ENCODE data around the gene AADAT. TPM values are rescaled to one million over a fixed set of nuclear protein-coding genes. Genes with fewer than 3 reads are reported as not detected.

The AADAT gene
- total and polyA plus RNA-seq, 2 of the 8 experiments (the other 6 are each of a cell fraction or from before 2014, with no cell fraction given) = 6.1 to 7.7 TPM

GRCh38 chr4:170091069-170091696 is 1.4 kb upstream of the AADAT start:
- Histone ChIP-seq H2AK5ac (ENCODE audit: low read depth, low read length) (no peak overlapping the region), H3K4me3 (ENCODE audit: extremely low read depth in 1 of 4, insufficient read depth in 2 of 4, low read depth in 3 of 4, low read length in 4 of 4) (peak overlapping the region; percentile 9 to 81 (median 24); a peak in 6 of 8 replicates), H4K20me1 (replicated peaks in 1 of 2; ENCODE audit: control insufficient read depth in 1 of 2, insufficient read depth in 2 of 2, low read length in 2 of 2) (no peaks in the 10 kb centered on the region), H3K79me1 (ENCODE audit: low read depth, low read length) (no peaks in the 10 kb centered on the region), H2BK12ac (ENCODE audit: low read depth, low read length) (no peak overlapping the region), H3K27me3 (replicated peaks in 1 of 4; ENCODE audit: control insufficient read depth in 3 of 4, extremely low read depth in 1 of 4, insufficient read depth in 3 of 4, low read length in 3 of 4) (peaks cover 0 to 7% (median 4%) of the 10 kb centered on the region in 4 experiments; a peak in 4 of 7 replicates), H2BK20ac (ENCODE audit: low read length) (no peak overlapping the region), H2BK120ac (replicated peaks; ENCODE audit: low read depth, low read length) (no peak overlapping the region), H3K27ac (ENCODE audit: low read depth, low read length) (no peak overlapping the region), H3K23me2 (ENCODE audit: low read depth, low read length) (peaks cover 11% of the 10 kb centered on the region), H3K23ac (ENCODE audit: insufficient read length) (no peak overlapping the region), H3K56ac (replicated peaks; ENCODE audit: insufficient read length, low read depth, low read length) (no peak overlapping the region), H3K79me2 (ENCODE audit: control insufficient read depth in 1 of 2, insufficient read depth in 2 of 2, low read length in 2 of 2) (no peaks in the 10 kb centered on the region), H2AFZ (ENCODE audit: low read length) (no peak overlapping the region), H2BK5ac (ENCODE audit: low read depth, low read length) (no peak overlapping the region), H3K4me1 (replicated peaks in 1 of 4; ENCODE audit: control insufficient read depth in 3 of 4, insufficient read depth in 4 of 4, low read length in 3 of 4) (peaks cover 0 to 7% (median 6%) of the 10 kb centered on the region in 4 experiments; a peak in 5 of 7 replicates), H3K18ac (ENCODE audit: extremely low read depth, low read length) (no peak overlapping the region), H3K9ac (replicated peaks in 1 of 4; ENCODE audit: extremely low read depth in 1 of 4, low read depth in 3 of 4, low read length in 3 of 4) (no peak overlapping the region), H3K14ac (ENCODE audit: insufficient read length) (no peak overlapping the region), H4K8ac (ENCODE audit: extremely low read depth, insufficient read depth, low read length) (peak overlapping the region; percentile 30; the same call in 1 of the 2 replicates), H3K4ac (replicated peaks; ENCODE audit: insufficient read length, low read depth, low read length) (no peak overlapping the region), H4K5ac (ENCODE audit: insufficient read length, low read depth, low read length) (no peak overlapping the region), H3K9me3 (ENCODE audit: insufficient read depth in 2 of 2, low read depth in 1 of 2, low read length in 1 of 2) (no peaks in the 10 kb centered on the region), H3K36me3 (ENCODE audit: control insufficient read depth in 2 of 4, insufficient read depth in 4 of 4, low read length in 3 of 4) (peaks cover 0 to 12% (median 2%) of the 10 kb centered on the region in 4 experiments; a peak in 2 of 8 replicates), H2BK15ac (ENCODE audit: low read length) (no peak overlapping the region; the same call in 1 of the 2 replicates), H4K91ac (replicated peaks; ENCODE audit: insufficient read length, low read length) (no peak overlapping the region), H3K4me2 (ENCODE audit: insufficient read depth in 1 of 2, low read depth in 2 of 2, low read length in 2 of 2) (peak overlapping the region; percentile 96 to 99)
- WGBS, 2 experiments (ENCODE audit: extremely low coverage in 1 of 2, insufficient coverage in 1 of 2, insufficient read length in 1 of 2, insufficient replicate concordance in 2 of 2, low coverage in 1 of 2, low lambda C conversion rate in 2 of 2, missing lambda C conversion rate in 1 of 2) = 31% methylated on average over 42 of the region's 47 CpGs; no CpG with 5 or more reads in 1 of the 2 experiments
- ChIA-PET POLR2A (ENCODE audit: partially characterized antibody) (interaction anchor here (0.7 to 1.7 kb wide), 5 partner anchors 11 to 471 kb away, joined by 3 to 4 read pairs (median 3); partner anchors contain the start of genes CLCN3 and MFAP3L), CTCF (ENCODE audit: partially characterized antibody) (interaction anchor here (1.0 to 8.2 kb wide), 8 partner anchors 11 to 281 kb away, joined by 3 to 37 read pairs (median 6); no protein-coding TSS in a partner anchor)
- DNase-seq (ENCODE audit: low read depth in 1 of 2, low spot score in 2 of 2) = peak in 1 of 2 experiments; percentile 62
- no peak for FAIRE-seq
- TF ChIP-seq ATF2 (IDR thresholded peaks at IDR 0.05; ENCODE audit: low read length) (no peak), SUZ12 (IDR thresholded peaks at IDR 0.05; ENCODE audit: low read length) (no peak), MAFK (IDR thresholded peaks at IDR 0.05; ENCODE audit: low read depth, low read length) (no peak), JUN (IDR thresholded peaks at IDR 0.05; ENCODE audit: low read depth, low read length) (no peak), RAD21 (IDR thresholded peaks at IDR 0.05 in 1 of 2, conservative IDR thresholded peaks at IDR 0.05 in 1 of 2; ENCODE audit: low read depth in 2 of 2, low read length in 2 of 2) (no peak), KDM5A (IDR thresholded peaks at IDR 0.05; ENCODE audit: low read length) (no peak), GTF2F1 (IDR thresholded peaks at IDR 0.05; ENCODE audit: borderline replicate concordance, low read depth, low read length) (no peak), TEAD4 (IDR thresholded peaks at IDR 0.05; ENCODE audit: low read depth, low read length) (no peak), MAX (IDR thresholded peaks at IDR 0.05) (no peak), SRF (IDR thresholded peaks at IDR 0.05; ENCODE audit: low read depth, low read length) (no peak)

Data from H1 (cell line).